Vagina (tissue), 2 donors: ENCODE results near the gene STOX2. TPM values are rescaled to one million over a fixed set of nuclear protein-coding genes. Genes with fewer than 3 reads are reported as not detected.
A peak's percentile ranks its signal among the peaks of the same experiment; 100 is the strongest.

Experiments used
- DNase-seq, 2 donors: peaks; one replicate each; pipeline ENCODE4 v3.0.0-alpha.2; 2017; ENCODE audit errors: extremely low spot score in 2 of 2
- H3K27ac ChIP-seq: fragments of 200-600 bp; sonication (generic); one replicate; pipeline ENCODE4 v1.5.1; 2019
- H3K27me3 ChIP-seq: fragments of 200-600 bp; sonication (generic); one replicate; pipeline ENCODE4 v1.5.1; 2019
- H3K36me3 ChIP-seq, 2 donors: fragments of 200-600 bp; sonication (generic); one replicate each; pipeline ENCODE4 v1.5.1; 2017 to 2019
- H3K4me1 ChIP-seq: fragments of 200-600 bp; sonication (generic); one replicate; pipeline ENCODE4 v1.5.1; 2019
- H3K4me3 ChIP-seq, 2 donors: fragments of 200-600 bp; sonication (generic); 1 replicate in 1 of 2; 2 replicates in 1 of 2; pipeline ENCODE4 v1.5.1; 2016 to 2019
- H3K9me3 ChIP-seq: fragments of 200-600 bp; sonication (generic); one replicate; pipeline ENCODE4 v1.5.1; 2019
- POLR2A ChIP-seq, 2 donors: fragments of 450-650 bp; IDR thresholded peaks; one replicate each; pipeline ENCODE4 v1.6.1; 2017; ENCODE audit warnings: antibody characterized with exemption in 2 of 2, mild to moderate bottlenecking in 2 of 2, moderate library complexity in 2 of 2
- POLR2AphosphoS5 ChIP-seq, 2 donors: sonication (generic); formaldehyde crosslinking; IDR thresholded peaks; one replicate each; pipeline ENCODE4 v1.9.0; 2017; ENCODE audit warnings: antibody characterized with exemption in 2 of 2, mild to moderate bottlenecking in 2 of 2, low read depth in 1 of 2; ENCODE audit not compliant: insufficient read depth in 1 of 2
- intact Hi-C: fragments of 100-400 bp; cut with DNase I; formaldehyde crosslinking; loops from one replicate; pipeline ENCODE4 v1.15.1; 2023
- total RNA-seq: library from RNA; depleted of rRNA; stranded (reverse); fragments of >200 nt; gene quantifications from one replicate; pipeline ENCODE4 v1.2.3, GENCODE V29; 2016
- TF ChIP-seq, protein P1 (sequence below), 3 experiments: fragments of 450-650 bp in 2 of 3; fragments of 200-600 bp in 1 of 3; sonication (generic) in 1 of 3; IDR thresholded peaks; one replicate each; pipeline ENCODE4 v1.5.1; 2017 to 2019; ENCODE audit warnings: antibody characterized with exemption in 3 of 3, mild to moderate bottlenecking in 2 of 3, moderate library complexity in 2 of 3

The STOX2 gene
- total RNA-seq, 1 donor from 2014 or later: 11.5 TPM

- Histone ChIP-seq H3K27ac (peak overlapping the region; percentile 52), H3K9me3 (no peaks in the 10 kb centered on the region), H3K4me3 (peak overlapping the region; percentile 58 to 73), H3K4me1 (peaks cover 25% of the 10 kb centered on the region), H3K36me3 (no peaks in the 10 kb centered on the region), H3K27me3 (no peaks in the 10 kb centered on the region)
- no peak for TF ChIP-seq POLR2AphosphoS5 (IDR thresholded peaks at IDR 0.05; ENCODE audit: insufficient read depth in 1 of 2, low read depth in 1 of 2)
- TF ChIP-seq POLR2A (IDR thresholded peaks at IDR 0.05): no peak
- TF ChIP-seq, protein P1, sequence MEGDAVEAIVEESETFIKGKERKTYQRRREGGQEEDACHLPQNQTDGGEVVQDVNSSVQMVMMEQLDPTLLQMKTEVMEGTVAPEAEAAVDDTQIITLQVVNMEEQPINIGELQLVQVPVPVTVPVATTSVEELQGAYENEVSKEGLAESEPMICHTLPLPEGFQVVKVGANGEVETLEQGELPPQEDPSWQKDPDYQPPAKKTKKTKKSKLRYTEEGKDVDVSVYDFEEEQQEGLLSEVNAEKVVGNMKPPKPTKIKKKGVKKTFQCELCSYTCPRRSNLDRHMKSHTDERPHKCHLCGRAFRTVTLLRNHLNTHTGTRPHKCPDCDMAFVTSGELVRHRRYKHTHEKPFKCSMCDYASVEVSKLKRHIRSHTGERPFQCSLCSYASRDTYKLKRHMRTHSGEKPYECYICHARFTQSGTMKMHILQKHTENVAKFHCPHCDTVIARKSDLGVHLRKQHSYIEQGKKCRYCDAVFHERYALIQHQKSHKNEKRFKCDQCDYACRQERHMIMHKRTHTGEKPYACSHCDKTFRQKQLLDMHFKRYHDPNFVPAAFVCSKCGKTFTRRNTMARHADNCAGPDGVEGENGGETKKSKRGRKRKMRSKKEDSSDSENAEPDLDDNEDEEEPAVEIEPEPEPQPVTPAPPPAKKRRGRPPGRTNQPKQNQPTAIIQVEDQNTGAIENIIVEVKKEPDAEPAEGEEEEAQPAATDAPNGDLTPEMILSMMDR (IDR thresholded peaks at IDR 0.05): no peak
- DNase-seq: peak in 1 of 2 donors; percentile 80
- intact Hi-C loops: no loop called here
Observed at GRCh38 chr4:183905593-183906488, 734 bp downstream of the STOX2 start.

DNA sequence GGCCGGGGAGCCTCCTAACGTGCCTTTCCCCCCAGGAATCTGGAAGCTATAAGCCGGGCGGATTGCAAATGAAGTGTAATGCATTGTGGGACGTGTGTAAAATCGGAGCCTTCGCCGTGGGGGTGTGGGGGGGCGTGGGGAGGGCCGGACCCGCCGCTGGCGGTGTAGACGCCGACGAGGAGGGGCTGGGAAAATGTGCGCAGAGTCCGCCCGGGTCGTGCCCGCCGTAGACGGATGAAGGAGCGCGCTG lies 1.3 kb downstream of the STOX2 start:
- intact Hi-C loops: no loop called here
- no peaks in the 10 kb centered on the region for H3K27me3 ChIP-seq
- no peaks in the 10 kb centered on the region for H3K36me3 ChIP-seq
- H3K4me1 ChIP-seq: peaks cover 25% of the 10 kb centered on the region
- H3K4me3 ChIP-seq: peak overlapping the region; percentile 58 to 73
- DNase-seq: no peak
- TF ChIP-seq, protein P1 (IDR thresholded peaks at IDR 0.05): no peak
- TF ChIP-seq POLR2A (IDR thresholded peaks at IDR 0.05) (no peak), POLR2AphosphoS5 (IDR thresholded peaks at IDR 0.05; ENCODE audit: insufficient read depth in 1 of 2, low read depth in 1 of 2) (no peak)
- peak overlapping the region; percentile 32 for H3K27ac ChIP-seq
- H3K9me3 ChIP-seq: no peaks in the 10 kb centered on the region

- no peaks in the 10 kb centered on the region for H3K9me3 ChIP-seq
- peak in 1 of 2 donors; percentile 84 for DNase-seq
- H3K4me3 ChIP-seq: peak overlapping the region; percentile 58 to 73
- peak overlapping the region; percentile 32 for H3K27ac ChIP-seq
- no peaks in the 10 kb centered on the region for H3K36me3 ChIP-seq
- intact Hi-C loops: no loop called here
- H3K4me1 ChIP-seq: peaks cover 25% of the 10 kb centered on the region
- no peaks in the 10 kb centered on the region for H3K27me3 ChIP-seq
- TF ChIP-seq POLR2A (IDR thresholded peaks at IDR 0.05) (no peak), POLR2AphosphoS5 (IDR thresholded peaks at IDR 0.05; ENCODE audit: insufficient read depth in 1 of 2, low read depth in 1 of 2) (no peak)
- TF ChIP-seq, protein P1 (IDR thresholded peaks at IDR 0.05): no peak
Observed at GRCh38 chr4:183906739-183907651, 1.9 kb downstream of the STOX2 start.

- Histone ChIP-seq H3K4me3 (no peak overlapping the region), H3K4me1 (peaks cover 25% of the 10 kb centered on the region), H3K36me3 (no peaks in the 10 kb centered on the region), H3K27me3 (no peaks in the 10 kb centered on the region), H3K27ac (no peak overlapping the region), H3K9me3 (no peaks in the 10 kb centered on the region)
- DNase-seq: peak in 1 of 2 donors; percentile 16
- intact Hi-C loops: no loop called here
- TF ChIP-seq POLR2AphosphoS5 (IDR thresholded peaks at IDR 0.05; ENCODE audit: insufficient read depth in 1 of 2, low read depth in 1 of 2): no peak
- TF ChIP-seq, protein P1 (IDR thresholded peaks at IDR 0.05): no peak
- no peak for TF ChIP-seq POLR2A (IDR thresholded peaks at IDR 0.05)
Observed at GRCh38 chr4:183907871-183908683, 3.0 kb downstream of the STOX2 start.
